Eye (tissue), 1 donor: ENCODE measurements around the gene BDH2.

ENCODE experiments used
- DNase-seq: peaks from one replicate; pipeline ENCODE4 v3.0.0-alpha.2; 2015

BDH2 gene

DNA sequence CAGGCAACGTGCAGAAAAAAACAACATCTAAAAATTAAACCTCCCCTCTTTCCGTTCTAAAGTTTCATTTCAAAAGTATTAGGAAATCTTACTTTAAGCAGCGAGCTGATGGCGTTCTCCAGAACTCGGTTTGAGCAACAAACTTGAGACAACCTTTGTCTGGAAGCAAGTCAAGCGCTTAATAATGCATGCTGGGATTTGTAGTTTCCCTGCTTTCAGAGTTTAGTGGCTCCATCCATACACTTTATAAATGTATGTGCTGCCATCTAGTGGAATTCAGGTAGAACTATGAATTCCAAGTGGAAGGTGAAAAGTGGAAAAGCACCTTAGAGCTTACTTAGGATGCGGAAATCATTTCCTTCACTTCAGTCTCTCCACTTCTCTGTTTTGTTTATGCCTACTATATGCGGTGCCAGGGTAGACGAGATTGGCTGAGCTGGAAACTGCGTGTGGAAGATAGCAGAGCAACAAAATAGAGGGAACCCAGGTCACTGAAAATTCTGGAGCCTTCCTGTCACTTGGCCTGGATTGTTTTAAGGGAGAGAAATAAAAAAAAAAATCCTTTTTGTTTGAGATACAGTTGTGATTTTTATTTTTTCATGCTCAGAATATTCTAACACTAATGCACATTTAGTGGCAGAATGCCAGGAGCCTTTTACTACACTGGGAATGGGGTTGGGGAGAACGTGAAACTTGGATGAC lies at the start of gene BDH2:
TSS of gene BDH2 (minus strand) at position 144 of the 702 bp plus-strand sequence. CDS start 3,580 bp downstream, outside the sequence.
- DNase-seq = peak; percentile 97

DNA sequence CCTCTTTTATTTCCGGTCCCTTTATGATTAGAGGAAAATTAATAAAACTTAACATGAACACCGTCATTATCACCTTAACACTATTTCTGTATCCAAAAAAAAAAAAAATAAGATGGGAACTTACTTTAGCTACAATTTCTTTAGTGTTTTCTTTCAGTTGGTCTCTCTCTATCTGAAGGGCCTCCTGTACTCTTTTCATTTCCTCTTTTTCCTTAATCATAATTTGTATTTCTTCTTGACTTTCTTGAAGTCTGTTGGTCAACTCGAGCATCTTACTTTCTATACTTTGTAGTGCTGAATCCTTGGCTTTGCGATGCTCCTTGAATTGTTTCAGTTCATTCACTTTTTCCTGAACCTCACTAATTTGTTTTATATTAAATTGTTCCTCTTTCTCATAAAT lies 45.3 kb upstream of the BDH2 start:
- DNase-seq = no peak

DNA sequence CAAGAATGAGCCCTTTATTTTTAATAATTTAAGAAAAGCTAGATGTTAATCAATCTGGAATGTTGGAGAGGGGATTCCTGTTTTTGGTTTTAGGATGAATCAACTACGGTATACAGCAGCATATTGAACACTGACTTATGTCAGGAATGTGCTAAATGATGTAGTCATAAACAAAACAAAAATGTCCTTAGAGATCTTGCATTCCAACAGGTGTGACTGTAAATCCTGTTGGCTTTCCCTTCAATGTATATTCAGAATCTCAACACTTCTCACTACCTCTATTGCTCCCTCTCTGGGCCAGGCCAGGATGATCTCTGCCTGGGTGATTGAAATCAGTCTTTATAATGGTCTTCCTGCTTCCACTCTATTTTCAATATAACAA lies 37.8 kb upstream of the BDH2 start:
- DNase-seq = no peak

DNA sequence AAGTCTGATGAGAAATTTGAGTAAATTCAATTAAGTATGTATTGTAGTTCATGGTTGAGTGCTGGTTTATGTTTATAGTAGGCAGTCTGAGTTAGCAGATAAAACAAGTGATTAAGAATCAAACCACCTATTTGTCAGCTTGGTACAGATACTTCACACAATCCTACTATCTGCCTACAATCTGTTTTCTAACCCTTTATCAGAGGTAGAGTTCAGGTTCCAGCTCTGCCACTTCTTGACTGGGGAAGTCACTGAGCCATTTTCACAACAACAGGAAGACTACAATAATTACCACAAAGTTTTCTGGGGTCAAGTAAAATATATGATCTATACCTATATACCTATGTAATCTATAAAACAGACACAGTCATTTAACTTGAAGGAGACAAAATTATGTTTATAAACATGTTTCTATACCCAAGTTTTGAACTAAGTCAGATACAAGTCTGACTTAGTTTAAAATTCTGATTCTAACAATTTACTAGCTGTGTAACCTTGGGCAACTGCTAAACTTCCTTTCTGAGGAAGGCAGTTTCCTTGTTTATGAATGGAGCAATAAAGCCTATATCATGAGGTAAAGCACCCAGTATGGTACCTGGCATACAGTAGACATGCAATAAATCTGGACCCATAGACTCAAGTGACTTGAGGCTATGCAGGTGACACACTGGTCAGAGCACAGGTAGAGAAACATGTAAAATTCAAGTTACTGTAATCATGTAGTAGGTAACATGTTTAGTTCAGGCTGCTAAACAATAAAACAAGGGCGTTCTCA lies 37.2 kb upstream of the BDH2 start:
- DNase-seq = no peak

DNA sequence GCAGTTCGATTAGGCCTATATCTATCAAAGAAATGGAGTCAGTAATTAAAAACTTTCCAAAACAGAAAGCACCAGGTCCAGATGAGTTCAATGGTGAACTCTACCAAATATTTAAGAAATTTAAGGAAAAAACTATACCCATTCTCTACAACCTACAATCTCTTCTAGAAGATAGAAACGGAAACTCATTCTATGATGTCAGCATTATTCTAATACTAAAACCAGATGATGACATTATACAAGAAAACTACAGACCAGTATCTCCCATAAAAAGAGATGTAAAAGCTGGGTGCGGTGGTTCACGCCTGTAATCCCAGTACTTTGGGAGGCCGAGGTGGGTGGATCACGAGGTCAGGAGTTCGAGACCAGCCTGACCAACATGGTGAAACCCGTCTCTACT lies 29.5 kb upstream of the BDH2 start:
- DNase-seq = no peak

DNA sequence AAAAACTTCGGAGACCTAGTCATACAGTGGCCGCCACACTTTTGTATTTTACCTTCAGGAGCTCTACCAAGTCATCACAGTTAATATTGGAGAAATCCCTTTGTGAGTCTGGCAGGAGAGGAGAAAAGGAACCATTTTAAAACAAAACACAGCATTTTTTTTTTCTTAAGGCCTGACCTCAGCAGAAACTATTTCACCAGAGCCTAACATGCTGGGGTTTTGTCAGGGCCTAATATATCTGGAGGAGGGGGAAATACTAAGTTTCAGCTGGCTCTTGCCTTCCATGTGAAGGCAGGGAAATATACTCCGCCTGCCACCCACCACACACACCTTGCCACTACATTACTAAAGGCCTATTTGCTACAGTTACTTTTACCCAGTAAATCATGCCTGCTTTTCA lies 26.5 kb upstream of the BDH2 start:
- no peak for DNase-seq

DNA sequence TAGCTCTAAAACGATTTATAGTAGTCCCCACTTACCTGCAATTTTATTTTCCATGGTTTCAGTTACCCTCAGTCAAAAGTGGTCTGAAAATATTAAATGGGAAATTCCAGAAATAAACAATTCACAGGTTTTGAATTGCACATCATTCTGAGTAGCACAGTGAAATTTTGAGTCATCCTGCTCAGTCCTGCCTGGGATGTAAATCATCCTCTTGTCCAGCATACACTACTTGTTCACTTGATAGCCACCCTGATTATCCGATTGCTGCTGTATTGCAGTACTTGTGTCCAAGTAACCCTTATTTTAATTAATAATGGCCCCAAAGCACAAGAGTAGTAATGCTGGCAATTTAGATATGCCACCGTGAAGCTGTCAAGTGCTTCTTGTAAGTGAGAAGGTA lies 23.5 kb upstream of the BDH2 start:
- no peak for DNase-seq

DNA sequence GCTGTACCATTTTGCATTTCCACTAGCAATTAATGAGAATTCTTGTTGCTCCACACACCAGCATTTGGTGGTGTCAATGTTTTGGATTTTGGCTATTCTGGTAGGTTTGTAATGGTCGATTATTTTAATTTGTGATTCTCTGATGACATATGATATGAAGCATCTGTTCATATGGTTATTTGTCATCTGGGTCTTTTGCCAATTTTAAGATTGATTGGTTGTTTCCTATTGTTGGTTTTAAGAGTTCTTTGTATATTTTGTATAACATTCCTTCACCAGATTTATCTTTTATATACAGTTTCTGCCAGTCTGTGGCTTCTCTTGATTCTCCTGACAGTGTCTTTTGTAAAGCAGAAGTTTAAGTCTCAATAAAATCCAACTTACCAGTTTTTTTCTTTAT lies 18.5 kb upstream of the BDH2 start:
- no peak for DNase-seq

DNA sequence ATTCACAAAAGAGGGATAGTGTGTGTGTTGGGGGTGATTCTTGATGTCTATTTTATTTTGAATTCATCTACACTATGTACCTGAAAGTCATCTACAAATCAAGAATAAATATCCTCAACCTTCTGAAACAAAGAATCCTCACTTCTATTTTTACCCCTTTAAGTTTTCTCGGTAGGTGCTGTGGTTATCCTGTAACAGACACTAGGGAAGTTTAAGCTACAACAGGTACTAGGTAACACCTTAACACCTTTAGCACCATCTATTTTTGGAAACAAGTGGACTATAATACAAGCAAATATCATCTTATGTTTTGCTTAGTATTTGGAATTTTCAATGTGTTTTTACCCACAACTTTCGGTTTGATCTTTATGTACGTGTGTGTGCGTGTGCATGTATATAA lies 12.0 kb upstream of the BDH2 start:
- no peak for DNase-seq

DNA sequence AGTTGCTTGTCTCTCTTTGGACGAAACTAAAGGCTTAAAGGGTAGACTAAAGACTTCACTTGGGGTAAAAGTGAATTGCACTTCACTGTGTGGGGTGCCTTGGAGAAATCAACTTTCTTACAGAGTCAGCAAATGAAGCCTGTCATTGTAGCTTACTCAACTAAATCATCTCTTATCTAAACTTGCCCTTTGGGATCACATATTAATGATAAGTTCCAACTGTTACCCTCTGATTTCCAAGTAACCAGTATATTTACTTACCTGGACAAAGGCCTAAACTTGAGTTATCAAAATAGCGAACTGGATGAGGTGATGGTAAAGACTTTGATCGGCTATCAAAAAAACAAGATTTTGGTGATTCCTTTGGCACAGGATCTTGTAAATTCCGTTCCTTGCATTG lies 8.9 kb upstream of the BDH2 start:
- DNase-seq = no peak

DNA sequence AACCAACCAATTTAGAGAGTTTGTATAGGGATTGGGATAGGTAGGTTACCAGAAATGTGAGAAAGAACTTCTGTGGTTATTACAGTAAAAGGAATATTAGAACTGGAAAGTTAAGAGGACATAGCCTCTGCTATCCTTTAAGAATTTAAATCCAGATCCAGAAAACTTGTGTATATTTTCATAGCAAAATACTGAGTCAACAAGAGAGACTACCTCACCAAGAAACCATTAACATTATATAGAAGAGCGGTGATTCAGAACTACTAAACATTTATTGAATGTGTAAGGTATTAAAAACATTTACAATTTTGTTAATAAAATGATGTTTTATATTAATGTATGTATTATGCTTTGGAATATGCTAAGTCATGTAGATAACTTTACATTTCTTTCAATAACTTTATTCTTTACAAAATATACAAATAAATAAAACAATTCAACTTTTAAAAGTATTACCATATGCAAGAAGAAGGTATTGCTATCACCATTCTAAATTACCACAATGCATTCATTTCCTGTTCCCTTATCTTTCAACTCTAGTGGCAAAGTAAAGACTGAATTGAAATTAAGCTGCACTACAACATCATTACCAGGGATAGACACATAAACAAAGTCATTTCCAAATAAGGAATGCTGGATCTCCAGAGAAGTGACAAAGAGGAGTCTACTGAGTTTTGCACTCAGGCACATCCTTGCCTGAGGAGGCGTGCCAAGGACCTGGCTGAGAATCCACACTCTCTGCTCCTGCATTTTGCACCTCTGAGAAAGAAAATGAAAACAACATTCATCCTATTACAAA lies 6.1 kb upstream of the BDH2 start:
- DNase-seq = no peak

DNA sequence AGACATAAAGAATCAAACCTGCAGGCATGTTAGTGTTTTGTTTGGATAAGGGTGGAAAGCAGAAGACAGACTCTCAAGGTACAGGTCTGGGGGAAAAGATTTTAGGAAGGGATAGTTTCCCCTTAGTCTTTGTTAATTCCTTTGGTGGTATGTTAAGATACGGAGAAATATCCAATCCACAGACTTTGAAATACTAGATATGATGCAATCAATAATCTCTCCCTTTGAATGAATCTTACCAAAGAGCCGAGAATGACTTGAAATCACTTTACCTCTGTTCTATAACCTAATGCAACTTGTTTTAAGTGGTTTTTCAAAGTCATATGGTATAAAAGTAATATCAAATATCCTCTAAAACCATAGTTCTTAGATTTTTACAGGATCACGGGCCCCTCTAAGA lies 5.3 kb upstream of the BDH2 start:
- no peak for DNase-seq

DNA sequence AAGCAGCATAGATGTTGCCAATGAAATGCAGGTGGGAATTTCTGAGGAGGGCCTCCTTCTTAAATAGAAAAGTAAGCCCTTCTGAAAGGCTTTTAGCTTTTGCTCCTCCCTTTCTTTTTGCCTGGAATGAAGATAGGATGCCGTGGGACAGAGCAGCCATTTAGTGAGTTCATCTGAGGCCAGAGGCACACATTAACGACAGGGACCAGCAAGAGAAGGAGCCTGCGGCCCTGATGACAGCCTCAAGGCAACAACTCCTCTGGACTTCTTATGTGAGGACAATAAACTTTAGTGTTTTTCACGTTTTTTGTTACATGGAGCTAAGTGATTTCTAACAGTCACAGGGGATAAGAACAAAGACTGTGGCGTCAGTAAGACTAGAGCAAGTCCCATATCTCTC lies 1.1 kb upstream of the BDH2 start:
- no peak for DNase-seq

DNA sequence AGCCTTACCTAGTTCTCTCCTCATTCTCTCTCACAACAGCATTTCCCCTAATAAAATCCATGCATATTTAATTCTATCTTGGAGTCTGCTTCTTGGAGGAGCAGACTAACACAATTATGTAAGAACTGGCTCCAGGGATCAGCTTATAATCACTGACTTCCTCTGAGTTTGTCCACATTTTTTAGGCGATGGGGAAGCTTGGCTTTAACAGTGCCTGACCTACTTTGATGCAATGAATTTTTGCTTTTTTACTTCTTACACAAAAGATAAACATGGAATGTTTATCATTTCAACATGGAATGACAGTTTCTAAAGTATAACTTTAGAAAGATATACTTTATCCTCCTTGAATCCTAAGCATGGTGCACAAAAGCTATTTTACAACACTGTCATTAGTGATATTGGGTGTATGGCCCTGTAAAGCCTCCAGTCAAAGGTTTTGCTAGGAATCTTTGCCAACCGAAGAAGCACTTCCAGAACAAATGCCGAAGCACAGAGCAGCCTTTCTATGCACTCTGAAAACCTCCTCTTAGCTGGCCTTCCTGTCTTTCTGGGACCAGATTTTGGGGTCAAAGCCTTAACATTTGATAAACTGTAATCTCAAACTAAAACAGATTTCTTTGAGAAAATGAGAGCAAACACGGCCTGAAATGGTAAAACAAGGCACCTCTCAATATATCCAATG lies 736 bp downstream of the BDH2 start:
- DNase-seq = peak; percentile 57

DNA sequence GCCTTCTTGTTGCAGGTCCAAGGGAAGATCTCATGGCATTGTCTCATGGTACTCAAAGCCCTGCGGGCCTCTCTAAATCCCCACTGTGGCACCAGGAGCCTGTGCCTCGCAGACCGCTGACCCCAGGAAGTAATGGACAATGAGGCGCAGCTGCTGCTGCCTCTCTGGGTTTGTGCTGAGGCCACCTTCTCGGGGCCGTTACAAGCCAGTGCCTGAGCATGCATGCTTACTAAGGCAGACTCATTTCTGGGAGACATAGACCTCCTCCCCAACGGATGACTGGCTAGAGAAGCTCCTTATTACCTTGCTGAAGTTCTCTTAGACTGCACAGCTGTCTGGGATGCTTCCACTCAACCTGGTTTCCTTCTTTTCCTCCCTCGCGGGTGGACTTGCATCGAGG lies 1.3 kb downstream of the BDH2 start:
- DNase-seq = peak; percentile 69

DNA sequence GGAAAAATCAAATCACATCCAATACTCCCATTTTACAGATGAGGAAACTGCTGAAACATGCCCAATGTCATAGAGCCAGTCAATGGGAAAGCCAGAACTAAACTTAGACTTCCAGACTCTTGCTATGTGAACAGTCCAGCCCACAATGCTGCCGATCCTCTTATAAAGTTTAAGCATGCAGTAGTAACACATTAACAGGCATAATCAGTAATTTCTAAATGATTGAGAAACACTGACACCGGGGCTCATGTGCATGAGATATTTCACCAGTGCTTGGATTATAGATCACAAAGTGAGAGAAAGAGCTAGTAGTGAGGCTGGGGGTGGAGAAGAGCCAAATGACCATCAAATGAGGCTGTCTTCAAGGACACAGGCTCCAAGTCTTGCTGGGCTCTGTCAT lies 2.5 kb downstream of the BDH2 start:
- no peak for DNase-seq

DNA sequence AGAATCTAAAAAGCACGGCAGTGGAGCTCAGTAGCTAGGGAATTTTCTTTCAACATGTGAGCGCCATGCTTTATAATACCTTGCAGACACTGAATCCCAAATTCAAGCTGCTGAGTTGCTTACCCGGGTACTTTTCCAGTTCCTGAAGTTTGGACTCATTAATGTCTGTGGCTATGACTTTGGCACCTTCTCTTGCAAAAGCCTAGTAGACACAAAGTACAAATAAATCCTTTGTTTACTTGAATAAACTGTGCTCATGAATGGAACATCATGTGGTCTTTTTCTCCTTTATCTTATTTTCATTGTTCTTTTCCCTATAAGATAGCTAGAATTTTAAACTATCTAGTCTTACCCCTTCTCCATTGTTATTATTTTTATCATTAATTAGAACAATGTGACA lies 4.6 kb downstream of the BDH2 start:
- no peak for DNase-seq

DNA sequence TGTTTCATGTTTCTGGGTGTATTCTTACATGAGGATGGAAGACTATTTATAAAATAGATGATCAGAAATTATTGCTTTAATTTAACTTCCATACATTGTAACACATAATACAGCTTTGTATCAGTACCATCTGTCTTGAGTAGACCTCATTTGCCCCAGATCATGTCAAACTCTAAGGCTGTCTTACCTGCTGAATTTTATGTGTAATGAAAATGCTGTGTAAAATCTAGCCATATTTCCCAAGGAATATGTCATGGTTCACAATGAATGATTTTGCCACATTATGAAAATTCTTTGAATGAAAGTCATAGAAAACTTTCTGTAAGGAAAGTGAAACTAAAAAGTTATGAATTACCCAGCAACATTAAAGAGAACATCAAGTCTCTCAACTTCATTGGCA lies 7.4 kb downstream of the BDH2 start:
- no peak for DNase-seq

DNA sequence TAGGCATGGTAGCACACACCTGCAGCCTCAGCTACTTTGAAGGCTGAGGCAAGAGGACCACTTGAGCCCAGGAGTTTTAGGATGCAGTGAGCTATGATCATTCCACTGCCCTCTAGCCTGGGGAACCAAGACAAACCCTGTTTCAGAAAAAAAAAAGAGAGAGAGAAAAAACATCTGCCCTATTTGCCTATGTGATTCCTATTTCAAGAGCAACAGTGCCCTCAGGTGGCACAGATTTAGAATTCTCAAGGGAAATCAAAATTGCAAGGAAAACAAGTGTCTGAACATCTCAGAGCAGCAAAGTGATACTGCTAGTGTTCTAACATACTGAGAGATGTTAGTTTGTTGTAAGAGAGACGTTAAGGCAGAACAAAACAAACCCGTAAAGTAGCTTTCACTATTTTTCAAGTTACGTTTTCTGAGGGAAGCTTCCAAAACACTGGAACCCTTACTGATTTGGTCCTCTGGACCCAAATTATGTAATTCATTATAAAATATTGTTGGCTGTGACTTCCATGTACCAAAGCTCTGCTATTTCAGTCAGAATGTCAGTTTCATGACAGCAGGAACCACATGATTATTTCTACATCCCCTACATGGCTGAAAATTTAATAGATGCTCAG lies 7.9 kb downstream of the BDH2 start:
- DNase-seq = peak; percentile 70

DNA sequence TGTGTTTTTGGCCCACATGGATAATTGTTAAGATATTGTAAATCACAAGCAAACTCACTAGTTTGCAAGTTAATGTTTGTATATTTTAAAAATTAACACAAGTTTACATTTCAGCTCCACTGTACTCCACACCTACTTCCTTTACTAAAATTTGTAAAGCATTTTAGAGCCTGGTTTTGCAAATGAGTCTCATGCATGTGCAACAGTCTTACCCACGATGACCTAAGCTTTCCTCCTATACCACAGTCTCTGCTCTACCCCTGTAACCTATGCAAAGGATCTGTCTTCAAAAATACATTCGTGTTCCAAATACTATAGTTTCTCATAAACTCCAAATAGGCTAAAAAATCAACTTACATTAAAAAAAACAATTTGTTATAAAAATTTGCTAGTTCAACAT lies 10.2 kb downstream of the BDH2 start:
- no peak for DNase-seq

DNA sequence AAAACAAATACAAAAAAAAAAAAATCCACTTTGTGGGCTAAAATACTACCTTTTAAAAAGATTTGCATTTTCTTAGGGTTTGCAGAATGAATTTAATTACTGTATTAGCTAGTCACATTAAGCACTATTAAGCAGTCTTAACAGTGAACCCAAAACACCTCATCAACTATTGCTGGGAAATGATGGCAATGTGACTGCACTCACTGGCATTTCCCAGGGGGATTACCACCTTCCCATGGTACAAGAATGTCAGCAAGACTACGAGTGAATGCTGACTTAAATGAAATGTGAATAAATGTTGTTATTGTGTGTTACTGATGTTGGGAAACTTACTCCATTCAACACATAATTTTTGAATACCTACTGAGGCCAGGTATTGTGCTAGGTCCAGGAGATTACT lies 13.1 kb downstream of the BDH2 start:
- no peak for DNase-seq

DNA sequence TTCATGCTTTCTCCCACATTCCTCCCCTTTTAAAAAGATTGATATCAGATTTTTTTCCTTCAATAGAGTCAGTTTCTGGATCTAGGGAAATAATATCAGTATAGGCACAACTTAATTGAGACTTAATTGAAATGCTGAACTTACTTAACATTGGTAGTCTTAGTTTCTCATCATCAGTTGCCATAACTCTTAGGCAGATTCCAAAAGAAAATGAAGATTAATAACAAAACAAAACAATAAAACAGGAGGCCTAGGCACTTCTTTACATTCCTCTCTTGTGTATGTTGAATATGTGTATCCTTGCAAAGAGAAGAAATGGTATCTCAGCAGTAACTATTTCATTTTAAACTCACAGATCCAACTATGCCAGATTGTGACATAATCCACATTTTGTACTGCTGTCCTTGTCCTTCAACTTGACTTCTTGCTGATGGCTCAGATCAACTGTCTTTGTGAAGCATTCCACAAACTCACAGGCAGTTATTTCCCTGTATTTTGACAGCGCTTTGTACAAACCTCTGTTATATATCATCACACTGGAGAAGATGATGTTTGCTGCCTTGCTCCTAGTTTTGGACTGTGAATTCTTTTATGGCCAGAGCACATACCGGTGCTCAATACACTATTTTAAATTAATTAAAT lies 14.0 kb downstream of the BDH2 start:
- no peak for DNase-seq
